Activated T-cell treated with anti-CD3 and anti-CD28 coated beads, Interleukin-2, amount 50 U/mL, for 72 hours (primary cell): ENCODE data around the gene OSBPL1A. TPM values are rescaled to one million over a fixed set of nuclear protein-coding genes. Genes with fewer than 3 reads are reported as not detected.
"Not testable (repeated sequence)": the region's sequence is repeated elsewhere in the genome, so short reads cannot be mapped to it uniquely, and the experiment has no call there.

ENCODE experiments used
- ATAC-seq, 2 donors: fragments of 150-1000 bp; cut with Tn5 transposase; replicated peaks in 1 of 2; 2 replicates each; pipeline ENCODE4 v1.10.0; 2021; ENCODE audit warnings: moderate library complexity in 2 of 2, mild to moderate bottlenecking in 1 of 2
- DNase-seq, 2 donors: peaks; one replicate each; pipeline ENCODE4 v3.0.0; 2021 to 2022; ENCODE audit warnings: mixed read lengths in 1 of 2
- H3K27ac Mint-ChIP-seq: one replicate; pipeline ENCODE4 v1.8.0; 2022; ENCODE audit warnings: mild to moderate bottlenecking, moderate library complexity, mixed read lengths
- H3K27me3 Mint-ChIP-seq: one replicate; pipeline ENCODE4 v1.8.0; 2022; ENCODE audit warnings: low read depth, mixed read lengths
- H3K36me3 Mint-ChIP-seq, 2 donors: one replicate each; pipeline ENCODE4 v1.8.0; 2022; ENCODE audit warnings: mixed read lengths in 2 of 2, mild to moderate bottlenecking in 1 of 2; ENCODE audit not compliant: insufficient read depth in 2 of 2
- H3K4me1 Mint-ChIP-seq: one replicate; pipeline ENCODE4 v1.8.0; 2022; ENCODE audit warnings: low read depth, mixed read lengths
- H3K4me3 Mint-ChIP-seq, 2 donors: one replicate each; pipeline ENCODE4 v1.8.0; 2022; ENCODE audit warnings: mild to moderate bottlenecking in 2 of 2, mixed read lengths in 2 of 2, moderate library complexity in 2 of 2
- H3K9me3 Mint-ChIP-seq, 2 donors: one replicate each; pipeline ENCODE4 v1.8.0; 2022; ENCODE audit warnings: mixed read lengths in 2 of 2
- total RNA-seq, 2 donors: library from RNA; stranded (reverse); gene quantifications; one replicate each; pipeline ENCODE4 v1.2.3, GENCODE V29; 2022

OSBPL1A gene
- total RNA-seq, 2 donors from 2014 or later, result 1.5 to 2.4 TPM

DNA sequence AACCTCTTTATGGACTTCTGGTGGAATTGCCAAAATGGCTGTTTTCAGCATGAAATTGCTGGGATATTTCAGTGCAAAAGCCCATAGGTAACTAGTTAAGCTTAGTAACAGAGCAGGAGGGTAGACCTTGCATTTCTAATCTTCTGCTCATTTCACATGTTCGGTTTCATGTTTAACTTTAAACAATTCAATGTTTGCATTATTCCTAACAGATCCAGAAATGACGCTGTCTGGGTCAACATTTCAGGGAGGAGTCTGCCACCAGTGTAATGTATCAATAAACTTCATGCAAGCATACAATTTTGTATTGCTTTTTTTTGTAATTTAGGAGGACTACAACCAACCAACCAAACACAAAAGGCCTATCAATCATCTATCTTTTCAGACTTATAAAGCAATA lies 236.3 kb downstream of the OSBPL1A start:
- ATAC-seq, result no peak

GRCh38 chr18:24160086-24160485 lies 237.5 kb downstream of the OSBPL1A start:
- H3K9me3 Mint-ChIP-seq, result no peaks in the 10 kb centered on the region
- no peak overlapping the region for H3K27ac Mint-ChIP-seq
- H3K36me3 Mint-ChIP-seq, result no peaks in the 10 kb centered on the region
- peaks cover 5% of the 10 kb centered on the region for H3K4me1 Mint-ChIP-seq
- no peak overlapping the region for H3K4me3 Mint-ChIP-seq
- H3K27me3 Mint-ChIP-seq, result no peaks in the 10 kb centered on the region
- ATAC-seq (no peak), DNase-seq (no peak)

More for the DNA sequence above, 236.3 kb downstream of the OSBPL1A start:
- no peak overlapping the region for H3K27ac Mint-ChIP-seq
- no peaks in the 10 kb centered on the region for H3K27me3 Mint-ChIP-seq
- peaks cover 5% of the 10 kb centered on the region for H3K4me1 Mint-ChIP-seq
- no peaks in the 10 kb centered on the region for H3K9me3 Mint-ChIP-seq
- DNase-seq, result no peak
- H3K4me3 Mint-ChIP-seq, result no peak overlapping the region
- no peaks in the 10 kb centered on the region for H3K36me3 Mint-ChIP-seq

- no peaks in the 10 kb centered on the region for H3K27me3 Mint-ChIP-seq
- H3K4me1 Mint-ChIP-seq, result peaks cover 5% of the 10 kb centered on the region
- no peak overlapping the region for H3K27ac Mint-ChIP-seq
- no peaks in the 10 kb centered on the region for H3K36me3 Mint-ChIP-seq
- no peak for ATAC-seq
- H3K4me3 Mint-ChIP-seq, result no peak overlapping the region
- no peaks in the 10 kb centered on the region for H3K9me3 Mint-ChIP-seq
- DNase-seq, result no peak
These were observed 239.8 kb downstream of the OSBPL1A start for GRCh38 chr18:24157855-24158254.

- H3K4me3 Mint-ChIP-seq, result no peak overlapping the region
- H3K27me3 Mint-ChIP-seq, result no peaks in the 10 kb centered on the region
- ATAC-seq, result no peak
- no peak overlapping the region for H3K27ac Mint-ChIP-seq
- no peak for DNase-seq
- H3K9me3 Mint-ChIP-seq, result no peaks in the 10 kb centered on the region
- H3K4me1 Mint-ChIP-seq, result peaks cover 5% of the 10 kb centered on the region
- no peaks in the 10 kb centered on the region for H3K36me3 Mint-ChIP-seq
These were observed 244.2 kb downstream of the OSBPL1A start for GRCh38 chr18:24153397-24153796.

GRCh38 chr18:24149591-24149990 lies 248.0 kb downstream of the OSBPL1A start:
- not testable (repeated sequence) for H3K4me3 Mint-ChIP-seq, H3K27ac Mint-ChIP-seq

DNA sequence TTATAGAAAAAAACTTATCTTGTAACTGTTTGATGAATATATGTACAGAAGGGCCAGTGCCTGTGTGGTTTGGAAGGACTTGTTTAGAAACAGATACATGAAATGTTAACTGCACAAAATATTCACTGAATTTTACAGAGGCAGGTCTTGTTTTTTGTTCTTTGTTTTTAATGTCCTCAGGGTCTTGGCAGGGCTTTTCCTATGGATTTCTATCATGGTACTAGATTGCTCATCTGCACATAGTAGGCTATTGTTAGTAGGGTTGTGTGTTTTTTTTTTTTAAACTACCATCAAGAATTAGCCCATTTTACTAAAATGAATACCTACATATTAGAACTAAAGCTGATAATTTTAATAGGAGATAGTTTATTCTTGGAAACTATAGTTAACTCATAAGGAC lies 255.2 kb downstream of the OSBPL1A start:
- H3K4me3 Mint-ChIP-seq, result no peak overlapping the region
- H3K4me1 Mint-ChIP-seq, result peaks cover 17% of the 10 kb centered on the region
- no peak for ATAC-seq
- peaks cover 7% of the 10 kb centered on the region for H3K27me3 Mint-ChIP-seq
- no peak overlapping the region for H3K27ac Mint-ChIP-seq
- no peak for DNase-seq
- H3K36me3 Mint-ChIP-seq, result peaks cover 0 to 2% of the 10 kb centered on the region in 2 donors
- peaks cover 0 to 2% of the 10 kb centered on the region in 2 donors for H3K9me3 Mint-ChIP-seq

More at GRCh38 chr18:24149591-24149990, 248.0 kb downstream of the OSBPL1A start:
- H3K9me3 Mint-ChIP-seq, H3K4me1 Mint-ChIP-seq, H3K36me3 Mint-ChIP-seq, H3K27me3 Mint-ChIP-seq, ATAC-seq, DNase-seq: not testable (repeated sequence)

DNA sequence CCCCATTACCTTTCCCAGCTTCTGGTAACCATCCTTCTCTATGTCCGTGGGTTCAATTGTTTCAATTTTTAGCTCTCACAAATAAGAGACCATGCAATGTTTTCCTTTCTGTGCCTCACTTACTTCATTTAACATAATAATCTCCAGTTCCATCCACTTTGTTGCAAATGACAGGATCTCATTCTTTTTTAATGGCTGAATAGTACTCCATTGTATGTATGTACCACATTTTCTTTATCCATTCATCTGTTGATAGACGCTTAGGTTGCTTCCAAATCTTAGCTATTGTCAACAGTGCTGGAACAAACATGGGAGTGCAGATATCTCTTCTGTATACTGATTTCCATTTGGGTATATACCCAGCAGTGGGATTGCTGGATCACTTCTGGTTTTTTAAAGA lies 256.9 kb downstream of the OSBPL1A start:
- Mint-ChIP-seq H3K36me3 (peaks cover 0 to 2% of the 10 kb centered on the region in 2 donors), H3K9me3 (peaks cover 0 to 2% of the 10 kb centered on the region in 2 donors), H3K27ac (no peak overlapping the region), H3K27me3 (peaks cover 7% of the 10 kb centered on the region), H3K4me3 (peak overlapping the region in 1 of 2 donors; percentile 40), H3K4me1 (peaks cover 25% of the 10 kb centered on the region)
- DNase-seq, result no peak
- ATAC-seq, result no peak

DNA sequence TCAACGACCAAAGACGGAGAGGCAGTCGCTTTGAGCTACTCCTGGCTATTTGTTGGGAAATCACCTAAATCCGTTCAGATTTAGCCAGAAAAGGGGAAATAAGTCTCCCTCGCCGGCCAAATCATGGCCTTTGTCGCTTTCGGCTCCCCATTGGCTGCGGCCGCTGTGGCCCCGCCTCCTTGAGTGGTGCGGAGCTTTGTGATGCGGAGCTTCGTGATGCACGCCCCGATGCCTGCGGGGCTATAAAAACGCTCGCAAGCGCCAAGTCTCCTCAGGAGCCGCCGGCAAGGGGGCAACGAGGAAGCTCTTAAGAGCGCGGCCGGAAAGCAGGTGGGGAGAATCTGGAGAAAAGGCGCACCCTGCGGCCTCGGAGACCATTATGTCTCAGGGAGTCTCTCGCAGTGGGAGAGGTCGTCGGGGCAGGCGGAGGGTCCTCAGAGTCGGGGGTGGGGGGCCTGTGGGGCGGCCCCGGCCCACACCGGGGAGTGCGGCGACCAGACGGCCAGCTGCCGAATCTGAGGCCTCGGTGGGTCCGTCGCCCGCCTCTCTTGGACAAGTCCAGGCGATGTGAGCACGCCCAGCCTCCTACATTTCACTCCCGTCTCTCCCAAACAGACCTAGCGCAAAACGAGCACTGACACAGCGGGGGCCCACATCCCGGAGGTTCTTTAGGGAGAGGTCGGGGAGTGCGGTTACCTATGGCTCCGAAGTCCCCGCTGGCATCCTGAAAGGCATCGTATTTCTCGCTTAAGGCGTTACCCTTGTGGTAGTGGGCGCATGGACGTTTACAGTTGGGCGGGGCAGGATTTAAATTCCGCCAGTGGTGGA lies 258.6 kb downstream of the OSBPL1A start, which contains the start of gene CABYR:
CABYR (plus strand) TSS at position 274 of the 828 bp plus-strand sequence. CDS start 4,053 bp downstream, outside the sequence.
- ATAC-seq (peak; percentile 93 to 94), DNase-seq (peak; percentile 75 to 79)
- Mint-ChIP-seq H3K4me3 (peak within 1 kb of the TSS; percentile 95 to 97), H3K36me3 (peaks cover 0 to 2% of the 10 kb centered on the region in 2 donors), H3K27ac (peak within 1 kb of the TSS; percentile 64), H3K4me1 (peaks cover 25% of the 10 kb centered on the region), H3K27me3 (peaks cover 7% of the 10 kb centered on the region), H3K9me3 (peaks cover 0 to 2% of the 10 kb centered on the region in 2 donors)

DNA sequence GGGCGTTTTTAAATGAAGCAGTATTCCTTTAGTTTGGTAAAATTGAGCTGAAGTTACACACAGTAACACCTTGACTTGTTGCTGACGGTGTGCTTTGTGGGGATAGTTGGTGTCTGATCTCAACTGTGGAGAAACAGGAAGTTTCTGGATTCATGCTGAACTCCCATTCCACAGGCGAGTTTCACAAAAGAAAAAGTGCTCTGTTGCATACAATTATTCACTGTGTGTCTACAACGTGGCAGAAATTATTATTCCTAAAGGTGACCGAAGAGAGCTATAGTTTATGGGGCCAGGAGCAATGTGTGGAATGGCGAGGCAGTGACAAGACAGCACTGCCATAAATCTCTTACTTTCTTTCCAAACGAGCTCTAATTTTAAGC lies 259.2 kb downstream of the OSBPL1A start:
- DNase-seq (no peak), ATAC-seq (peak; percentile 15)
- H3K27ac Mint-ChIP-seq, result peak overlapping the region; percentile 64
- H3K4me3 Mint-ChIP-seq, result peak overlapping the region; percentile 95 to 97
- H3K27me3 Mint-ChIP-seq, result peaks cover 7% of the 10 kb centered on the region
- peaks cover 0 to 2% of the 10 kb centered on the region in 2 donors for H3K9me3 Mint-ChIP-seq
- H3K4me1 Mint-ChIP-seq, result peaks cover 25% of the 10 kb centered on the region
- peaks cover 0 to 2% of the 10 kb centered on the region in 2 donors for H3K36me3 Mint-ChIP-seq

DNA sequence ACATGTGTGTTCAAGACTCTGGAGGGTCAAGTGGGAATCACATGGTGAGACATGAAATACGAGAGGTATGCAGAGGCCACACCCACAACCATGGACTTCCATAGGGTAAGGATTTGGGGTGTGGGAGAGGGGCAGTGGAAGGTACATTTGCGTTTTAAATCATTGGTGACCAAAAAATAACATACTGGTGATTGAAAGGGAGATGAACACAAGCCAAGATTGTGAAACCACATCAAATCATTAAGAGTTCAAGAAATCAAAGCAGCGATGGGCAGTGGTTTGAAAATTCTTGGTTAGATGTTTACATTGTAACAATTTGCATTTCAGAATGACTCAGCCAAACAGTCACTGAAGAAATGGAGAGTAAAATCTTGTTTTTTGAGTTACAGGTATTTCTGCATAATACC lies 260.7 kb downstream of the OSBPL1A start:
- peak overlapping the region in 1 of 2 donors; percentile 15 for H3K4me3 Mint-ChIP-seq
- H3K27ac Mint-ChIP-seq, result no peak overlapping the region
- peak in 1 of 2 donors; percentile 10 for DNase-seq
- H3K4me1 Mint-ChIP-seq, result peaks cover 25% of the 10 kb centered on the region
- peaks cover 0 to 2% of the 10 kb centered on the region in 2 donors for H3K9me3 Mint-ChIP-seq
- ATAC-seq, result no peak
- H3K36me3 Mint-ChIP-seq, result peaks cover 0 to 2% of the 10 kb centered on the region in 2 donors
- peaks cover 7% of the 10 kb centered on the region for H3K27me3 Mint-ChIP-seq

- Mint-ChIP-seq H3K27ac (no peak overlapping the region), H3K27me3 (no peaks in the 10 kb centered on the region), H3K4me1 (no peaks in the 10 kb centered on the region), H3K9me3 (no peaks in the 10 kb centered on the region), H3K4me3 (no peak overlapping the region), H3K36me3 (peaks cover 4 to 7% of the 10 kb centered on the region in 2 donors)
- no peak for DNase-seq
- ATAC-seq, result no peak
These were observed 267.1 kb downstream of the OSBPL1A start for GRCh38 chr18:24130494-24130893.

GRCh38 chr18:24128700-24129099 lies 268.9 kb downstream of the OSBPL1A start:
- no peak for ATAC-seq
- H3K27ac Mint-ChIP-seq, result peak overlapping the region; percentile 34
- peaks cover 4 to 10% of the 10 kb centered on the region in 2 donors for H3K36me3 Mint-ChIP-seq
- DNase-seq, result no peak
- no peaks in the 10 kb centered on the region for H3K27me3 Mint-ChIP-seq
- H3K4me1 Mint-ChIP-seq, result no peaks in the 10 kb centered on the region
- no peak overlapping the region for H3K4me3 Mint-ChIP-seq
- no peaks in the 10 kb centered on the region for H3K9me3 Mint-ChIP-seq

GRCh38 chr18:24127735-24128134 lies 269.9 kb downstream of the OSBPL1A start:
- Mint-ChIP-seq H3K4me1 (no peaks in the 10 kb centered on the region), H3K9me3 (no peaks in the 10 kb centered on the region), H3K4me3 (no peak overlapping the region), H3K27me3 (no peaks in the 10 kb centered on the region), H3K27ac (no peak overlapping the region), H3K36me3 (peaks cover 4 to 10% of the 10 kb centered on the region in 2 donors)
- ATAC-seq, result no peak
- no peak for DNase-seq
